ENCODE data around the gene BHLHE40.

DNA sequence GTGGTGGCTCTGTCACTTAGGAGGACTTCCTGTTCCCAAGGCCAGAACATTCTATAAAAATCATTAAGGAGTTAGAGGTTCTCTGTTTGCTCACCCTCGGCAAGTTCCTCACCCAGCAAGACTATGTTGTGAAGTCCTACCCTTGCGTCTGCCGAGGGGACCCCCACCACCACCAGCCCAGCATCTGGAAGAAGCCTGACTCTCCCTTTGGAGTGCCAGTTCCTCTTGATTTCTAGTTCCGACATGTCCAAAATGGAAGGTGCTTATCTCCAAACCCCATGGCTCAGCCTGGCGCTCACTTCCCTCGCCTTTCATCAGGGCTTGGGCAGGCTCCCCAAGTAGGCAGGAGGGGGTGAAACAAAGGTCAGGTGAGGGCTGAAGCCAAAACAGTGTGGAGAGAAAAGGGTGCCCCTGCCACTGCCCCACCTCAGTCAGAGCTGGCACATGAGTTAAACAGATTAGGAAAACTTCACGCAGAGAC, 41.0 kb downstream of the BHLHE40 start:
- TF ChIP-seq POLR2A (IDR thresholded peaks at IDR 0.05; ENCODE audit: low read depth, low read length) (no peak), EZH2 (IDR thresholded peaks at IDR 0.05; ENCODE audit: borderline replicate concordance, low read depth, low read length, severe bottlenecking) (no peak)
